HAP-1 (cell line): Measurements from ENCODE around the gene CELSR2.

Source experiments
- DNase-seq, 2 experiments: peaks; one replicate each; pipeline ENCODE4 v3.0.0-alpha.2; 2016 to 2020; ENCODE audit warnings: low spot score in 2 of 2
- H3K27me3 ChIP-seq: fragments of 250-450 bp; sonication (Bioruptor Pico); 2 replicates; pipeline ENCODE4 v1.5.1; 2020; ENCODE audit warnings: low read depth, mild to moderate bottlenecking, moderate library complexity
- H3K36me3 ChIP-seq: fragments of 250-450 bp; sonication (Bioruptor Pico); replicated peaks from 2 replicates; pipeline ENCODE4 v1.5.1; 2020; ENCODE audit warnings: mild to moderate bottlenecking
- H3K4me1 ChIP-seq: fragments of 250-450 bp; sonication (Bioruptor Pico); 2 replicates; pipeline ENCODE4 v1.5.1; 2020; ENCODE audit warnings: mild to moderate bottlenecking
- H3K4me3 ChIP-seq: fragments of 250-450 bp; sonication (Bioruptor Pico); 2 replicates; pipeline ENCODE4 v1.5.1; 2020; ENCODE audit warnings: mild to moderate bottlenecking, moderate library complexity
- H3K9me3 ChIP-seq: fragments of 250-450 bp; sonication (Bioruptor Pico); 2 replicates; pipeline ENCODE4 v1.5.1; 2020; ENCODE audit warnings: mild to moderate bottlenecking, moderate library complexity
- in situ Hi-C: fragments of 300-500 bp; cut with MboI; formaldehyde crosslinking; loops from 3 replicates; pipeline ENCODE4 v1.14.3; 2020; ENCODE audit warnings: low sequenced_read_pairs, inconsistent platforms, mixed read lengths

Gene CELSR2

DNA sequence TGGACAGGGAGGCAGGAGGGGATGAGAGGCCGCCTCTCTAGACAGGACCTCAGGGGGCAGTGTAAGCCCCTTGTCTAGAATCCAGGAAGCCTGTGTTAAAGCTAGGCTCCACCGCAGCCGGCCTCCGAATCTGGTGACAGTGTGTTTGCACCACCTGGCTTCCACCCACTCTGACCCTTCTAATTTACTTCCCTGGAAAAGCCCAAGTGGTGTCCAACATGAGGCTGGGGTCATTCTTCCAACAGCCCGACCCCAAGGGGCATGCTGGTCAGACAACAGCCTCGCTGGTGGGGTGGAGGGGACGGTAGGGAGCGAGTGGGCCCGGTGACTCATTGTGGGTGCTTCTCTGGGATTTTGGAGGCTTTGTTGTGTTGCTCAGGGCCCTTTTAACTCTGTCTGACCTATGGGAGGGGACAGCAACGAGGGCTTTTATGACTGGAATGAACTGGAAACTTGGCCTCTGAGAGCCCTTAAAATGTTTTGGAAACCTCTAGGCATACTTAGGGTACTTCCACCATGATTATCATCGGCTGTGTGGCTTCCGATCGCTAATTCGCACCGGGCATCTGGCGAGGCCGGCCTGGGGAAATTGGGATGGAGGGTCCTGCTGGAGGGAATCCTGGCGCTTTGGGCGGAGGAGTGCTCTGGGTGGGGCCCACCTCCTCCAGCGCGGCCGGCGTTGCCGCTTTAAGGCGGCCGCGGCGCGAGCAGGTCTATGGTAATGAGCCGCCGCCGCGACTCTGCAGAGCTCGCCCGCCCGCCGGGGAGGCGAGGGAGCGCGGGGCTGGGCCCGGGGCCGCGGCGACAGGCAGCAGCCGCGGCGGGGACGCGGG is at the start of gene CELSR2:
Gene CELSR2, plus strand, starts transcription at position 743 of the 833 bp plus-strand sequence. CDS start 541 bp downstream, outside the sequence.
- DNase-seq, result peak; percentile 80 to 83
- in situ Hi-C loops, result no loop called here
- Histone ChIP-seq H3K4me1 (peaks cover 17% of the 10 kb centered on the region), H3K27me3 (no peaks in the 10 kb centered on the region), H3K36me3 (no peaks in the 10 kb centered on the region; the same call in 1 of the 2 replicates), H3K4me3 (peak within 1 kb of the TSS; percentile 25), H3K9me3 (no peaks in the 10 kb centered on the region; the same call in 1 of the 2 replicates)

DNA sequence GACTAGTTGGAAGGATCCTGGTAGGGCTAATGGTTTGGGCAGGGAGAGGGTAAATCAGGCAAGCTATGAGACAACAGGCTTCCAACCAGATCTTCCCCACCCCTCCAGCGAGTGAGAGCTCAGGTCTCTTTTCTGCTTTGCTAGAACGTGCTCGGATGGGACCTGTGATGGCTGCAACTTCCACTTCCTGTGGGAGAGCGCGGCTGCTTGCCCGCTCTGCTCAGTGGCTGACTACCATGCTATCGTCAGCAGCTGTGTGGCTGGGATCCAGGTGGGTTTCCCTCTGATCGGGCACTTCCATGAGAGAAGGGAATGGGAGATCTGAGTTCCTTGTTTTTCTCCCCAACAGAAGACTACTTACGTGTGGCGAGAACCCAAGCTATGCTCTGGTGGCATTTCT is 49.6 kb upstream of the CELSR2 start:
- H3K4me3 ChIP-seq, result no peak overlapping the region
- no peaks in the 10 kb centered on the region for H3K36me3 ChIP-seq
- in situ Hi-C loops, result no loop called here
- peaks cover 3% of the 10 kb centered on the region for H3K4me1 ChIP-seq
- no peaks in the 10 kb centered on the region for H3K27me3 ChIP-seq
- H3K9me3 ChIP-seq, result no peaks in the 10 kb centered on the region
- DNase-seq, result no peak

- in situ Hi-C loops, result no loop called here
- Histone ChIP-seq H3K9me3 (no peaks in the 10 kb centered on the region), H3K27me3 (no peaks in the 10 kb centered on the region), H3K4me1 (peaks cover 3% of the 10 kb centered on the region), H3K36me3 (no peaks in the 10 kb centered on the region), H3K4me3 (no peak overlapping the region)
- peak; percentile 75 to 88 for DNase-seq
Observed at GRCh38 chr1:109201123-109201703, 48.1 kb upstream of the CELSR2 start.

- in situ Hi-C loops, result no loop called here
- no peak for DNase-seq
- Histone ChIP-seq H3K36me3 (no peaks in the 10 kb centered on the region), H3K27me3 (no peaks in the 10 kb centered on the region), H3K4me1 (peaks cover 3% of the 10 kb centered on the region), H3K9me3 (no peaks in the 10 kb centered on the region), H3K4me3 (no peak overlapping the region)
Observed at GRCh38 chr1:109204484-109204883, 44.9 kb upstream of the CELSR2 start.

DNA sequence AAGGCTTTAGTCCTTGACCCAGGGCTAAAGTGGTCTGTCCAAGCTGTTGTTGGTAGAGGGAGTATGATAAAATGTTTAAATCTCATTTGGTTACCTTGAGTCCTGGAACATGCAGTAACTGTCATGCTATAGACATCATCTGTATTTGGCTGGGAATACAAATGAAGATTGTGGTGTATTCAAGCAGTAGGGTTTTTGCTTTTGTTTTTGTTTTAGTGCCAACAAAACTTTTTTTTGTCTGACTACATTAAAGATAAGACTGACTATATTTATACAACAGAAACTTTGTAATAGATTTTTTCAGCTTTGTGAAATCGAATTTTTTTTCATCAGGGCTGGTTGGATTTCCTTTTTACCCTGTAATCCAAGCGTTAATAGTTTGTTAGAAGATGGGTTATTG is 43.0 kb upstream of the CELSR2 start:
- Histone ChIP-seq H3K4me3 (no peak overlapping the region), H3K27me3 (no peaks in the 10 kb centered on the region), H3K36me3 (no peaks in the 10 kb centered on the region), H3K4me1 (peaks cover 2% of the 10 kb centered on the region), H3K9me3 (no peaks in the 10 kb centered on the region)
- DNase-seq, result no peak
- in situ Hi-C loops, result no loop called here

DNA sequence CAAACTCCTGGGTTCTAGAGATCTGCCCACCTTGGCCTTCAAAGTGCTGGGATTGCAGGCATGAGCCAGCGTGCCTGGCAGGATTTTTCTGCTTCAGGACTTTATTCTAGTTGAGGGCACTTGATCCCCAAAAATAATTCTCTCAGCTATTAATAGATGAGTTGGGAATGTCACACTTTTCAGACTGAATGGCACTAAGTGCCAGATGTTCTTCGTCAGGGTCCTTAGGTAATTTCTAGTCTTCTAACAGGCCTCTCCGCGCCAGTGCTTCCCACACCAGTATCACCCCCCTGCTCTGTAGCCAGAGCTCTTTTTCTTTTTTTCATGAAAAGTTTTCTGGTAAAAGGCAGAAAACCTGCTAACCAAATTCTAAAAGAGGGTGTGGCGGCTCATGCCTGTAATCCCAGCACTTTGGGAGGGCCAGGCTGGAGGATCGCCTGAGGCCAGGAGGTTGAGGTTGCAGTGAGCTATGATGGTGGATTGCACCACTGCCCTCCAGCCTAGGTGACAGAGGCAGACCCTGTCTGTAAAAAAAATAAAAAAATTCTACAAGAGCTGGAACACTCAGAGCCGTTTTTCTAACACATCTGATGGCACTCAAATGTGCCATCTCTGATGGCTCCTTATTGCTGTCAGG is 41.8 kb upstream of the CELSR2 start:
- no peak for DNase-seq
- no peaks in the 10 kb centered on the region for H3K9me3 ChIP-seq
- H3K4me3 ChIP-seq, result no peak overlapping the region
- no peaks in the 10 kb centered on the region for H3K4me1 ChIP-seq
- in situ Hi-C loops, result no loop called here
- H3K36me3 ChIP-seq, result no peaks in the 10 kb centered on the region
- no peaks in the 10 kb centered on the region for H3K27me3 ChIP-seq

DNA sequence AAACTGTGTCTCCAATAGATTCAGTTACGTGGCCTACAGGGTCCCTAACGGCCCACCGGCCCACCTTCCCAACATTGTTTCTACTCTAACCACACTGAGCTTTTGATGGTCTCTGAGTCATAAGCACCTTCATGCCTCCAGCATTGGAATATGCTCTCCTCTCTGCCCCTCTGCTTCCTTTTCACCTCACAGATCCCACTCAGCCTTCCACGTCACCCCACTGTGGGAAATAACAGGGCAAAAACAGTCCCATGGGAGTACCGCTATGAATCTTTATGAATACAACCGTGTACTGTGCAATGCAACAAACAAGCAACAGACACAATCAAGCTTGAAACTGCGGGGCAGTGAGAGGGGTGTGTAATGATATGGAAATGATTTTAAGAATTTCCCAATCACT is 40.9 kb upstream of the CELSR2 start:
- no peak for DNase-seq
- H3K27me3 ChIP-seq, result no peaks in the 10 kb centered on the region
- H3K36me3 ChIP-seq, result no peaks in the 10 kb centered on the region
- in situ Hi-C loops, result no loop called here
- H3K4me3 ChIP-seq, result no peak overlapping the region
- peaks cover 3% of the 10 kb centered on the region for H3K4me1 ChIP-seq
- H3K9me3 ChIP-seq, result no peaks in the 10 kb centered on the region

DNA sequence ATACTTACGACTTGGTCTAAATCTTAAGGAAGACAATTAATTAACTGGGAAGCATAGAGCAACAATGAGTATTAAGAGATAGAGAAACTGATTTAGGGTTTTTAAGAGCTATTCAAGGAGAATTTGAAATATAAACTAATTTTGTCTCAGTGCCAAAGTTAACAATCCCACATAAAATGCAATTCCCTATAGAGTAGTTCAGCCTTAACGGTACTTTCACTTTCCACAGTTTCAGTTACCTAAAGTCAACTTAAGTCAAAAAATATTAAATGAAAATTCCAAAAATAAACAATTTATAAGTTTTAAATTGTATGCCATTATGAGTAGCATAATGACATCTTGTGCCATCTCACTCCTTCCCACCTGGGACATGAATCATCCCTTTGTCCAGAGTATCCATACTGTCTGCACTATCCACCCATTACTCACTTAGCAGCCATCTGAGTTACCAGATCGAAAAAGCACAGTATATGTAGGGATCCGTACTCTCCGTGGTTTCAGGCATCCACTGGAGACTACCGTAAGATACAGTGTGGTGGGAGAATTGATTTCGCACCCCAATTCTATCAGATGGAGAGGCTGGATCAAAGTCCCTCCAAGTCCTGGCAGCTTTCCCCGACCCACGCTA is 40.4 kb upstream of the CELSR2 start:
- no peak for DNase-seq
- in situ Hi-C loops, result no loop called here
- Histone ChIP-seq H3K4me3 (no peak overlapping the region), H3K27me3 (no peaks in the 10 kb centered on the region), H3K36me3 (peaks cover 1% of the 10 kb centered on the region; the same call in 1 of the 2 replicates), H3K4me1 (peaks cover 4% of the 10 kb centered on the region), H3K9me3 (no peaks in the 10 kb centered on the region)

GRCh38 chr1:109210058-109210457 is 39.3 kb upstream of the CELSR2 start:
- peaks cover 4% of the 10 kb centered on the region for H3K4me1 ChIP-seq

GRCh38 chr1:109213345-109213823 is 36.0 kb upstream of the CELSR2 start:
- DNase-seq, result no peak
- in situ Hi-C loops, result no loop called here

More at GRCh38 chr1:109210058-109210457, 39.3 kb upstream of the CELSR2 start:
- Histone ChIP-seq H3K4me3 (no peak overlapping the region), H3K27me3 (no peaks in the 10 kb centered on the region), H3K9me3 (no peaks in the 10 kb centered on the region), H3K36me3 (peaks cover 8% of the 10 kb centered on the region; the same call in 1 of the 2 replicates)
- DNase-seq, result no peak
- in situ Hi-C loops, result no loop called here

DNA sequence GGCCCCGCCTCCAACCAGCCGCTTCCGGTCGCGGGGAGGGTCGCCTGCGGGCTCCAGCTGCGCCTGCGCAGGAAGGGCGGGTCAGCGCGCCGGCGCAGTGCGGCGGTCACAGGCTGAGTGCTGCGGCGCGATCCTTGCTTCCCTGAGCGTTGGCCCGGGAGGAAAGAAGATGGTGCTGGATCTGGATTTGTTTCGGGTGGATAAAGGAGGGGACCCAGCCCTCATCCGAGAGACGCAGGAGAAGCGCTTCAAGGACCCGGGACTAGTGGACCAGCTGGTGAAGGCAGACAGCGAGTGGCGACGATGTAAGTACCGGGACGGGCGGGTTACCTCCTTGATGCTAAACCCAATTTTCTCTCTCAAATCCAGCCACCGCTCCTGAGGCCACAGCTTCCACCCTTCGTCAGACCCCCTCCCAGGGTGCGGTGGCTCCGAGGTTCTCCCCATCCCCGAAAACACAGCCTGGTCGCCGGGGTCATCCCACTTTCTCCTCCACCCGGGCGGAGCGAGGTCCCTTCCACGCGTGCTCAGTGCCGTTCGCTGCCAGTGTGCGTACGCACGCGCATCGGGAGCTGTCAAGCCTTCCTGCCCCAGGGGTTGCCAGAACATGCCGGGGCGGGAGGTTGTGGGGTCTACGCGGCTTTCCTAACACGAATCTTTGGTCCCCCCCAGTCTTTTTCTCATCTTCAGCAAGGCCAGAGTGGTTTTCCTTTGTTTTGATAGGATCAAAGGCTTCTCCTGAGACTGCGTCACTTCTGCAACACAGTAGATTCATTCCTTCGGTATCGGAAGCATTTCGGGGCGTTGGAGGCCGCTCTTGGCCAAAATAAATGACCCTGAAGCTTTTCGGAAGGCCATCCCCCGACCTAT is 35.3 kb upstream of the CELSR2 start, which contains the start of gene SARS1:
Gene SARS1, plus strand, starts transcription at position 95 of the 870 bp plus-strand sequence. Its CDS starts 75 bp downstream, at position 170.
- in situ Hi-C loops, result no loop called here
- H3K36me3 ChIP-seq, result peaks cover 30% of the 10 kb centered on the region
- H3K9me3 ChIP-seq, result no peaks in the 10 kb centered on the region
- peaks cover 16% of the 10 kb centered on the region for H3K4me1 ChIP-seq
- no peaks in the 10 kb centered on the region for H3K27me3 ChIP-seq
- peak; percentile 88 to 93 for DNase-seq
- peak within 1 kb of the TSS; percentile 92 for H3K4me3 ChIP-seq

More at GRCh38 chr1:109213345-109213823, 36.0 kb upstream of the CELSR2 start:
- Histone ChIP-seq H3K4me1 (peaks cover 16% of the 10 kb centered on the region), H3K4me3 (peak overlapping the region; percentile 92), H3K27me3 (no peaks in the 10 kb centered on the region), H3K9me3 (no peaks in the 10 kb centered on the region), H3K36me3 (peaks cover 30% of the 10 kb centered on the region)

- Histone ChIP-seq H3K27me3 (no peaks in the 10 kb centered on the region), H3K9me3 (no peaks in the 10 kb centered on the region), H3K4me1 (peaks cover 18% of the 10 kb centered on the region), H3K4me3 (peak overlapping the region; percentile 92), H3K36me3 (peaks cover 34% of the 10 kb centered on the region)
- in situ Hi-C loops, result no loop called here
- peak; percentile 80 to 86 for DNase-seq
Observed at GRCh38 chr1:109214695-109215623, 34.4 kb upstream of the CELSR2 start.
